ENCODE results near the gene C1orf56. TPM values are rescaled to one million over a fixed set of nuclear protein-coding genes. Genes with fewer than 3 reads are reported as not detected.

Gene C1orf56
- total and polyA plus RNA-seq, 2 of the 13 experiments (the other 11 are each of a cell fraction or from before 2014, with no cell fraction given), result 1.5 to 3.2 TPM

- TF ChIP-seq EP300 (IDR thresholded peaks at IDR 0.05; ENCODE audit: low read depth in 2 of 2, low read length in 2 of 2), result peak in 1 of 2 experiments; percentile 39; a peak in 2 of 4 replicates
- TF ChIP-seq EP300 (CRISPR knock-in tag; IDR thresholded peaks at IDR 0.05; ENCODE audit: borderline replicate concordance), result no peak
- TF ChIP-seq ZIK1 (CRISPR knock-in tag; IDR thresholded peaks at IDR 0.05; ENCODE audit: borderline replicate concordance, low read depth), result no peak
- TF ChIP-seq ATRX (CRISPR knock-in tag; IDR thresholded peaks at IDR 0.05; ENCODE audit: borderline replicate concordance), result no peak
- peak; percentile 64; the same call in 1 of the 2 replicates for TF ChIP-seq NFKB2 (CRISPR knock-in tag; IDR thresholded peaks at IDR 0.05; ENCODE audit: borderline replicate concordance)
- TF ChIP-seq YEATS4 (CRISPR knock-in tag; IDR thresholded peaks at IDR 0.05; ENCODE audit: borderline replicate concordance), result peak; percentile 74
- no peak for TF ChIP-seq ZNF234 (CRISPR knock-in tag; conservative IDR thresholded peaks at IDR 0.05)
- TF ChIP-seq, protein P1, sequence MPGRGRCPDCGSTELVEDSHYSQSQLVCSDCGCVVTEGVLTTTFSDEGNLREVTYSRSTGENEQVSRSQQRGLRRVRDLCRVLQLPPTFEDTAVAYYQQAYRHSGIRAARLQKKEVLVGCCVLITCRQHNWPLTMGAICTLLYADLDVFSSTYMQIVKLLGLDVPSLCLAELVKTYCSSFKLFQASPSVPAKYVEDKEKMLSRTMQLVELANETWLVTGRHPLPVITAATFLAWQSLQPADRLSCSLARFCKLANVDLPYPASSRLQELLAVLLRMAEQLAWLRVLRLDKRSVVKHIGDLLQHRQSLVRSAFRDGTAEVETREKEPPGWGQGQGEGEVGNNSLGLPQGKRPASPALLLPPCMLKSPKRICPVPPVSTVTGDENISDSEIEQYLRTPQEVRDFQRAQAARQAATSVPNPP (CRISPR knock-in tag; IDR thresholded peaks at IDR 0.05), result no peak
- TF ChIP-seq ZMAT3 (CRISPR knock-in tag; conservative IDR thresholded peaks at IDR 0.05), result 0 out of 2 replicates have a peak, but pooled peaks have one; percentile 46
- TF ChIP-seq ZC3H4 (CRISPR knock-in tag; IDR thresholded peaks at IDR 0.05; ENCODE audit: borderline replicate concordance), result no peak
- TF ChIP-seq JUNB (CRISPR knock-in tag; IDR thresholded peaks at IDR 0.05; ENCODE audit: borderline replicate concordance), result no peak
- 0 out of 2 replicates have a peak, but pooled peaks have one; percentile 20 for TF ChIP-seq ZNF644 (CRISPR knock-in tag; IDR thresholded peaks at IDR 0.05; ENCODE audit: low read depth)
- TF ChIP-seq RFXANK (CRISPR knock-in tag; IDR thresholded peaks at IDR 0.05), result no peak
- TF ChIP-seq, protein P2, sequence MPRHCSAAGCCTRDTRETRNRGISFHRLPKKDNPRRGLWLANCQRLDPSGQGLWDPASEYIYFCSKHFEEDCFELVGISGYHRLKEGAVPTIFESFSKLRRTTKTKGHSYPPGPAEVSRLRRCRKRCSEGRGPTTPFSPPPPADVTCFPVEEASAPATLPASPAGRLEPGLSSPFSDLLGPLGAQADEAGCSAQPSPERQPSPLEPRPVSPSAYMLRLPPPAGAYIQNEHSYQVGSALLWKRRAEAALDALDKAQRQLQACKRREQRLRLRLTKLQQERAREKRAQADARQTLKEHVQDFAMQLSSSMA (CRISPR knock-in tag; IDR thresholded peaks at IDR 0.05), result no peak
- TF ChIP-seq, protein P3, sequence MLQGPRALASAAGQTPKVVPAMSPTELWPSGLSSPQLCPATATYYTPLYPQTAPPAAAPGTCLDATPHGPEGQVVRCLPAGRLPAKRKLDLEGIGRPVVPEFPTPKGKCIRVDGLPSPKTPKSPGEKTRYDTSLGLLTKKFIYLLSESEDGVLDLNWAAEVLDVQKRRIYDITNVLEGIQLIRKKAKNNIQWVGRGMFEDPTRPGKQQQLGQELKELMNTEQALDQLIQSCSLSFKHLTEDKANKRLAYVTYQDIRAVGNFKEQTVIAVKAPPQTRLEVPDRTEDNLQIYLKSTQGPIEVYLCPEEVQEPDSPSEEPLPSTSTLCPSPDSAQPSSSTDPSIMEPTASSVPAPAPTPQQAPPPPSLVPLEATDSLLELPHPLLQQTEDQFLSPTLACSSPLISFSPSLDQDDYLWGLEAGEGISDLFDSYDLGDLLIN (CRISPR knock-in tag; IDR thresholded peaks at IDR 0.05; ENCODE audit: borderline replicate concordance), result no peak
- TF ChIP-seq, protein P4, sequence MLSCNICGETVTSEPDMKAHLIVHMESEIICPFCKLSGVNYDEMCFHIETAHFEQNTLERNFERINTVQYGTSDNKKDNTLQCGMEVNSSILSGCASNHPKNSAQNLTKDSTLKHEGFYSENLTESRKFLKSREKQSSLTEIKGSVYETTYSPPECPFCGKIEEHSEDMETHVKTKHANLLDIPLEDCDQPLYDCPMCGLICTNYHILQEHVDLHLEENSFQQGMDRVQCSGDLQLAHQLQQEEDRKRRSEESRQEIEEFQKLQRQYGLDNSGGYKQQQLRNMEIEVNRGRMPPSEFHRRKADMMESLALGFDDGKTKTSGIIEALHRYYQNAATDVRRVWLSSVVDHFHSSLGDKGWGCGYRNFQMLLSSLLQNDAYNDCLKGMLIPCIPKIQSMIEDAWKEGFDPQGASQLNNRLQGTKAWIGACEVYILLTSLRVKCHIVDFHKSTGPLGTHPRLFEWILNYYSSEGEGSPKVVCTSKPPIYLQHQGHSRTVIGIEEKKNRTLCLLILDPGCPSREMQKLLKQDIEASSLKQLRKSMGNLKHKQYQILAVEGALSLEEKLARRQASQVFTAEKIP (CRISPR knock-in tag; IDR thresholded peaks at IDR 0.05; ENCODE audit: borderline replicate concordance), result no peak
- no peak for TF ChIP-seq ZGPAT (CRISPR knock-in tag; IDR thresholded peaks at IDR 0.05)
- TF ChIP-seq BCL6 (CRISPR knock-in tag; IDR thresholded peaks at IDR 0.05), result no peak; the same call in 1 of the 2 replicates
- no peak for TF ChIP-seq ZNF816 (CRISPR knock-in tag; IDR thresholded peaks at IDR 0.05; ENCODE audit: borderline replicate concordance)
- TF ChIP-seq RORA (CRISPR knock-in tag; IDR thresholded peaks at IDR 0.05), result no peak
- no peak for TF ChIP-seq ZNF724P (CRISPR knock-in tag; IDR thresholded peaks at IDR 0.05; ENCODE audit: borderline replicate concordance)
Measured at GRCh38 chr1:151008244-151009205, 39.0 kb upstream of the C1orf56 start, which contains the start of gene PRUNE1 (continued).
